Osteoblast (primary cell): ENCODE measurements around the gene DNAJC15. TPM values are rescaled to one million over a fixed set of nuclear protein-coding genes. Genes with fewer than 3 reads are reported as not detected.

Experiments
- DNase-seq: peaks from one replicate; pipeline ENCODE4 v3.0.0; 2011; ENCODE audit warnings: low spot score, mixed read lengths; ENCODE audit not compliant: insufficient read length; ENCODE audit errors: missing footprints
- H2AFZ ChIP-seq: 2 replicates; pipeline ENCODE4 v1.6.0; 2011; ENCODE audit warnings: mild to moderate bottlenecking, low read length
- H3K27ac ChIP-seq: 2 replicates; pipeline ENCODE4 v1.5.1; 2011; ENCODE audit warnings: mild to moderate bottlenecking, low read depth, low read length, moderate library complexity
- H3K27me3 ChIP-seq: 2 replicates; pipeline ENCODE4 v1.6.0; 2012; ENCODE audit warnings: mild to moderate bottlenecking, control low read depth, inconsistent platforms, low read length, moderate library complexity; ENCODE audit not compliant: insufficient read depth
- H3K36me3 ChIP-seq: 2 replicates; pipeline ENCODE4 v1.5.1; 2011; ENCODE audit warnings: mild to moderate bottlenecking, low read length, control low read depth, moderate library complexity; ENCODE audit not compliant: insufficient read depth
- H3K4me1 ChIP-seq: 2 replicates; pipeline ENCODE4 v1.5.1; 2011; ENCODE audit warnings: mild to moderate bottlenecking, low read length, control low read depth, moderate library complexity; ENCODE audit not compliant: insufficient read depth
- H3K4me2 ChIP-seq: 2 replicates; pipeline ENCODE4 v1.6.0; 2011; ENCODE audit warnings: mild to moderate bottlenecking, low read length; ENCODE audit not compliant: insufficient read depth
- H3K4me3 ChIP-seq: fragments of 200-600 bp; sonication (generic); 3 replicates; pipeline ENCODE4 v1.5.1; 2012; ENCODE audit warnings: mild to moderate bottlenecking, low read length, inconsistent platforms; ENCODE audit not compliant: insufficient read depth
- H3K79me2 ChIP-seq: 2 replicates; pipeline ENCODE4 v1.6.0; 2012; ENCODE audit warnings: mild to moderate bottlenecking, low read length, control low read depth, inconsistent platforms; ENCODE audit not compliant: insufficient read depth
- H3K9me3 ChIP-seq: 2 replicates; pipeline ENCODE4 v1.5.1; 2011; ENCODE audit warnings: low read depth, low read length, control low read depth
- H4K20me1 ChIP-seq: 2 replicates; pipeline ENCODE4 v1.6.0; 2012; ENCODE audit warnings: mild to moderate bottlenecking, low read length, control low read depth; ENCODE audit not compliant: insufficient read depth
- total RNA-seq: library from RNA; depleted of rRNA; stranded (reverse); fragments of >200 nt; gene quantifications from 2 replicates; pipeline ENCODE4 v1.2.3, GENCODE V29; 2012
- TF ChIP-seq, protein P1 (sequence below): IDR thresholded peaks from 2 replicates; pipeline ENCODE4 v1.5.1; 2011; ENCODE audit warnings: mild to moderate bottlenecking, low read depth, low read length, moderate library complexity; ENCODE audit errors: extremely low read depth

Gene DNAJC15
- total RNA-seq, 1 donor: 17.0 TPM

DNA sequence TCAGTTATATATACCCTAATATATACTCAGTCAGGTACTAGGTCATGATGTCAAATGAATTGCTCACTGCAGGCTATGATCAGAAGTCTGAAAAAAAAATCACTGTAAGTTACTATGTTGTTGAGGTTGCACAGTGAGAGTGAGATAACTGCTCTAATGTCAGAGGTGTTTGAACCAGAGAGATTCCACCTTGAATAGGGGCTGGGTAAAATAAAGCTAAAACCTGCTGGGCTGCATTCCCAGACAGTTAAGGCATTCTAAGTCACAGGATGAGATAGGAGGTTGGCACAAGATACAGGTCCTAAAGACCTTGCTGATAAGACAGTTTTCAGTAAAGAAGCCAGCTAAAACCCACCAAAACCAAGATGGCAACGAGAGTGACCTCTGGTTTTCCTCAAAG lies 41.5 kb upstream of the DNAJC15 start:
- no peak overlapping the region for H2AFZ ChIP-seq
- no peaks in the 10 kb centered on the region for H3K9me3 ChIP-seq
- no peak overlapping the region for H3K4me2 ChIP-seq
- no peaks in the 10 kb centered on the region for H3K27me3 ChIP-seq
- TF ChIP-seq, protein P1, sequence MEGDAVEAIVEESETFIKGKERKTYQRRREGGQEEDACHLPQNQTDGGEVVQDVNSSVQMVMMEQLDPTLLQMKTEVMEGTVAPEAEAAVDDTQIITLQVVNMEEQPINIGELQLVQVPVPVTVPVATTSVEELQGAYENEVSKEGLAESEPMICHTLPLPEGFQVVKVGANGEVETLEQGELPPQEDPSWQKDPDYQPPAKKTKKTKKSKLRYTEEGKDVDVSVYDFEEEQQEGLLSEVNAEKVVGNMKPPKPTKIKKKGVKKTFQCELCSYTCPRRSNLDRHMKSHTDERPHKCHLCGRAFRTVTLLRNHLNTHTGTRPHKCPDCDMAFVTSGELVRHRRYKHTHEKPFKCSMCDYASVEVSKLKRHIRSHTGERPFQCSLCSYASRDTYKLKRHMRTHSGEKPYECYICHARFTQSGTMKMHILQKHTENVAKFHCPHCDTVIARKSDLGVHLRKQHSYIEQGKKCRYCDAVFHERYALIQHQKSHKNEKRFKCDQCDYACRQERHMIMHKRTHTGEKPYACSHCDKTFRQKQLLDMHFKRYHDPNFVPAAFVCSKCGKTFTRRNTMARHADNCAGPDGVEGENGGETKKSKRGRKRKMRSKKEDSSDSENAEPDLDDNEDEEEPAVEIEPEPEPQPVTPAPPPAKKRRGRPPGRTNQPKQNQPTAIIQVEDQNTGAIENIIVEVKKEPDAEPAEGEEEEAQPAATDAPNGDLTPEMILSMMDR: no peak
- no peaks in the 10 kb centered on the region for H3K79me2 ChIP-seq
- H4K20me1 ChIP-seq: no peaks in the 10 kb centered on the region
- H3K27ac ChIP-seq: no peak overlapping the region
- H3K36me3 ChIP-seq: no peaks in the 10 kb centered on the region
- DNase-seq: no peak
- no peak overlapping the region for H3K4me3 ChIP-seq
- H3K4me1 ChIP-seq: peaks cover 25% of the 10 kb centered on the region

DNA sequence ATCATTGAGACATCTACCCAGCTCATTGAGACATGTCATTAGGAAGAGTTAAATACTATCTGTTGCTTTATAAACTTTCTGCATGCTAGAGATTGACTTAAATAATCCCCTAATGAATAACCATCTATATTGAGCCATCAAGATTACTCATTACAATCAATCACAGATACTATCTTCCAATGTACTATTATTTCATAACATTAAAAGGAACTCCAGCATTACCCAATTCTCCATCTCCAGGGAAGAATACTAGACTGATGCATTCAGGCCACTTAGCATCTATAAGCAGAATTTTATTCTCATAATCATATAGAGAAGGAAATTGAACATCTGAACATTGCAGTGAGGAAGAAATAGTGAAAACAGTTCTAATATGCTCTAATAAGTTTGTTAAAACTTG lies 39.4 kb upstream of the DNAJC15 start:
- Histone ChIP-seq H2AFZ (no peak overlapping the region), H3K27me3 (no peaks in the 10 kb centered on the region), H3K36me3 (no peaks in the 10 kb centered on the region), H3K9me3 (no peaks in the 10 kb centered on the region), H3K4me1 (peaks cover 25% of the 10 kb centered on the region), H3K4me3 (no peak overlapping the region), H3K4me2 (no peak overlapping the region), H3K79me2 (no peaks in the 10 kb centered on the region), H4K20me1 (no peaks in the 10 kb centered on the region), H3K27ac (no peak overlapping the region)
- DNase-seq: no peak
- TF ChIP-seq, protein P1: no peak

DNA sequence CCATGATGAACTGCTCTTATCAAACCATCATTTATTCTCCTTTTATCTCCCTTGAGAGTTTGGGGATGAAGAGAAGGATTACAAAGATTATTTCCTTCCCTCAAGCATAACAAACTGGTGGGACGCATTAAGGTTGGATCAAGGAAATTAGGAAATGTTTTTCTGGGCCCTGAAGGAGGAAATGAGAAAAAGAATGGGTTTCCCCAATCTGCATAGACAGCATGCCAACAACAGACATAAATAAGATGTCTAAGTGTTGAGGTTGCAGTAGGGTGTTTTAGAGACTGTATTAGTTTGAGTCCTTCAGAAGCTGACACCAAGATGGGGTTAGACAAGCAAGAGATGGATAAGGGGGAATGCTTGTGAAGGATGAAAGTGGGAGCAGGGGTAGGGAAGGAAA lies 38.7 kb upstream of the DNAJC15 start:
- H3K79me2 ChIP-seq: no peaks in the 10 kb centered on the region
- no peaks in the 10 kb centered on the region for H4K20me1 ChIP-seq
- no peak overlapping the region for H3K4me2 ChIP-seq
- DNase-seq: no peak
- TF ChIP-seq, protein P1: no peak
- no peaks in the 10 kb centered on the region for H3K9me3 ChIP-seq
- peaks cover 25% of the 10 kb centered on the region for H3K4me1 ChIP-seq
- H2AFZ ChIP-seq: no peak overlapping the region
- no peak overlapping the region for H3K4me3 ChIP-seq
- no peak overlapping the region for H3K27ac ChIP-seq
- H3K36me3 ChIP-seq: no peaks in the 10 kb centered on the region
- H3K27me3 ChIP-seq: no peaks in the 10 kb centered on the region

DNA sequence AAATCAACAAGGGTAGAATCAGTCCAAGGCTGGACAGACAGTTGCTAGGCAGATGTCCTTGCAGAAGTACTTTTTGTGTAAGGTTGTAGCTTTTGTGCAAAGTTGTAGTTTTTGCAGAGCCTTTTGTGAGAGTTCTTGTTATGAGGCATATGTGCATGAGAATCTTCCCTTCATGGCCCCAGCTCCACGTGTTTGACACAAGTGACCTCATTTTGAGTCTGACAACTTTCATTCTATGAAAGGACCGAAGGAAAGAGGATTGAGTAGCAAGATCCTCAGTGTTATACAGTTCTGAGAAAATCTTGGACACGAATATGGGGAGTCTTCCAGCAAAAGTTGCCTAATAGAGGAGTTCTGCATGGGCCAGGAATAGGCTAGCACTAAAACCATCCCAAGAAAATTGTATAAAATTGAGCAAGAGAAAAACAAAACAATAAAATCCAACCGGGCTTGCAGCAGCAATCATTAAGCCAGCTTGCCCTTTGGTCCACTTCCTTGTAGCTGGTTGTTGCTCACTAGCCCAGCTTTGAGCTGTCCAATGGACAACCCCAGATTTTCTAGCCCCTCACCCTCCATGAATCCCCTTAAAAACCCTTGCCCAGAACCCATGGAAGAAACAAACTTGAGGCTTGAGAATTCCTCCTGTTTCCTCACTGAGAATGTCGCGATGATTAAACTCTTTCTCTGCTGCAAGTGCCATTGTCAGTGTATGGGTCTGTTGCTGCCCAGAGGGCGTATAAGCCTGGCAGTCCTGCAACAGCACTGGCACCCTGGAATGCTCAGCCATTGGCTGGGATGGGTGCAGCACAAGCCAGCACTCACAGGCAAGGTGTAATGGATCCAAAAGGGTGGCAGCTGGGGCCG lies 37.8 kb upstream of the DNAJC15 start:
- peak overlapping the region; percentile 30 for H2AFZ ChIP-seq
- H3K4me2 ChIP-seq: peak overlapping the region; percentile 20
- no peaks in the 10 kb centered on the region for H3K27me3 ChIP-seq
- no peaks in the 10 kb centered on the region for H3K36me3 ChIP-seq
- no peaks in the 10 kb centered on the region for H3K79me2 ChIP-seq
- no peaks in the 10 kb centered on the region for H3K9me3 ChIP-seq
- TF ChIP-seq, protein P1: no peak
- peaks cover 26% of the 10 kb centered on the region for H3K4me1 ChIP-seq
- no peaks in the 10 kb centered on the region for H4K20me1 ChIP-seq
- H3K4me3 ChIP-seq: no peak overlapping the region
- DNase-seq: no peak
- no peak overlapping the region for H3K27ac ChIP-seq
